Ishikawa (cell line): ENCODE data around the gene METRNL.
A peak's percentile ranks its signal among the peaks of the same experiment; 100 is the strongest.

Experiments used
- CEBPB ChIP-seq: IDR thresholded peaks from 2 replicates; pipeline ENCODE4 v1.6.1; 2012
- CREB1 ChIP-seq: IDR thresholded peaks from 2 replicates; pipeline ENCODE4 v1.6.1; 2012; ENCODE audit warnings: low read depth
- EGR1 ChIP-seq: IDR thresholded peaks from 2 replicates; pipeline ENCODE4 v1.6.1; 2012
- EP300 ChIP-seq: IDR thresholded peaks from 2 replicates; pipeline ENCODE4 v1.6.1; 2012; ENCODE audit warnings: borderline replicate concordance
- FOXM1 ChIP-seq: IDR thresholded peaks from 2 replicates; pipeline ENCODE4 v1.6.1; 2012; ENCODE audit warnings: low read depth, borderline replicate concordance
- NFIC ChIP-seq: IDR thresholded peaks from 2 replicates; pipeline ENCODE4 v1.6.1; 2012
- RAD21 ChIP-seq: IDR thresholded peaks from 2 replicates; pipeline ENCODE4 v1.6.1; 2012; ENCODE audit warnings: low read depth
- TAF1 ChIP-seq: IDR thresholded peaks from 2 replicates; pipeline ENCODE4 v1.6.1; 2012; ENCODE audit warnings: low read depth, mild to moderate bottlenecking
- TCF12 ChIP-seq: IDR thresholded peaks from 2 replicates; pipeline ENCODE4 v1.6.1; 2012; ENCODE audit warnings: low read depth
- TEAD4 ChIP-seq: IDR thresholded peaks from 2 replicates; pipeline ENCODE4 v1.6.1; 2012
- YY1 ChIP-seq: IDR thresholded peaks from 2 replicates; pipeline ENCODE4 v1.6.1; 2012; ENCODE audit warnings: low read depth
- ZBTB7A ChIP-seq: IDR thresholded peaks from 2 replicates; pipeline ENCODE4 v1.6.1; 2012; ENCODE audit warnings: low read depth
- TF ChIP-seq, protein P1 (sequence below): IDR thresholded peaks from 2 replicates; pipeline ENCODE4 v1.6.1; 2012
- TF ChIP-seq, protein P2 (sequence below): IDR thresholded peaks from 2 replicates; pipeline ENCODE4 v1.6.1; 2012
- TF ChIP-seq, protein P3 (sequence below): IDR thresholded peaks from 2 replicates; pipeline ENCODE4 v1.6.1; 2012; ENCODE audit warnings: low read depth, mild to moderate bottlenecking

The METRNL gene

DNA sequence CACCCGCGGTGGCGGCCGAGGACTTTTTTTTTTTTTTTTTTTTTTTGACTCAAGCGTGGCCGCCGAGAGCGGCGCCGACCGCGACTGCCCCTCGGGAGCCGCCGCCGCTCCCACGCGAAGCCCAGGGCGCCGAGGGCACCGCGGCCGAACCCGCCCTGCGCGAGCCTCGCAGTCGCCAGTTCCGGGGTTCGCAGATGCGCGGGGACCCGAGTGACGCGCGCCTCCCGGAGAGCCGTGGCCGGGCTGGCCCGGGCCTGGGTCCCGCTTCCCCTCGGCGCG is 1.1 kb downstream of the METRNL start:
- TF ChIP-seq RAD21 (no peak), ZBTB7A (no peak), EGR1 (no peak), TEAD4 (no peak), YY1 (no peak), CEBPB (no peak), TAF1 (no peak), FOXM1 (no peak), NFIC (no peak), EP300 (no peak), TCF12 (no peak), CREB1 (no peak)
- TF ChIP-seq, protein P1, sequence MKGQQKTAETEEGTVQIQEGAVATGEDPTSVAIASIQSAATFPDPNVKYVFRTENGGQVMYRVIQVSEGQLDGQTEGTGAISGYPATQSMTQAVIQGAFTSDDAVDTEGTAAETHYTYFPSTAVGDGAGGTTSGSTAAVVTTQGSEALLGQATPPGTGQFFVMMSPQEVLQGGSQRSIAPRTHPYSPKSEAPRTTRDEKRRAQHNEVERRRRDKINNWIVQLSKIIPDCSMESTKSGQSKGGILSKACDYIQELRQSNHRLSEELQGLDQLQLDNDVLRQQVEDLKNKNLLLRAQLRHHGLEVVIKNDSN = no peak
- TF ChIP-seq, protein P2, sequence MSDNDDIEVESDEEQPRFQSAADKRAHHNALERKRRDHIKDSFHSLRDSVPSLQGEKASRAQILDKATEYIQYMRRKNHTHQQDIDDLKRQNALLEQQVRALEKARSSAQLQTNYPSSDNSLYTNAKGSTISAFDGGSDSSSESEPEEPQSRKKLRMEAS = no peak; the same call in 1 of the 2 replicates
- TF ChIP-seq, protein P3, sequence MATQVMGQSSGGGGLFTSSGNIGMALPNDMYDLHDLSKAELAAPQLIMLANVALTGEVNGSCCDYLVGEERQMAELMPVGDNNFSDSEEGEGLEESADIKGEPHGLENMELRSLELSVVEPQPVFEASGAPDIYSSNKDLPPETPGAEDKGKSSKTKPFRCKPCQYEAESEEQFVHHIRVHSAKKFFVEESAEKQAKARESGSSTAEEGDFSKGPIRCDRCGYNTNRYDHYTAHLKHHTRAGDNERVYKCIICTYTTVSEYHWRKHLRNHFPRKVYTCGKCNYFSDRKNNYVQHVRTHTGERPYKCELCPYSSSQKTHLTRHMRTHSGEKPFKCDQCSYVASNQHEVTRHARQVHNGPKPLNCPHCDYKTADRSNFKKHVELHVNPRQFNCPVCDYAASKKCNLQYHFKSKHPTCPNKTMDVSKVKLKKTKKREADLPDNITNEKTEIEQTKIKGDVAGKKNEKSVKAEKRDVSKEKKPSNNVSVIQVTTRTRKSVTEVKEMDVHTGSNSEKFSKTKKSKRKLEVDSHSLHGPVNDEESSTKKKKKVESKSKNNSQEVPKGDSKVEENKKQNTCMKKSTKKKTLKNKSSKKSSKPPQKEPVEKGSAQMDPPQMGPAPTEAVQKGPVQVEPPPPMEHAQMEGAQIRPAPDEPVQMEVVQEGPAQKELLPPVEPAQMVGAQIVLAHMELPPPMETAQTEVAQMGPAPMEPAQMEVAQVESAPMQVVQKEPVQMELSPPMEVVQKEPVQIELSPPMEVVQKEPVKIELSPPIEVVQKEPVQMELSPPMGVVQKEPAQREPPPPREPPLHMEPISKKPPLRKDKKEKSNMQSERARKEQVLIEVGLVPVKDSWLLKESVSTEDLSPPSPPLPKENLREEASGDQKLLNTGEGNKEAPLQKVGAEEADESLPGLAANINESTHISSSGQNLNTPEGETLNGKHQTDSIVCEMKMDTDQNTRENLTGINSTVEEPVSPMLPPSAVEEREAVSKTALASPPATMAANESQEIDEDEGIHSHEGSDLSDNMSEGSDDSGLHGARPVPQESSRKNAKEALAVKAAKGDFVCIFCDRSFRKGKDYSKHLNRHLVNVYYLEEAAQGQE = no peak

DNA sequence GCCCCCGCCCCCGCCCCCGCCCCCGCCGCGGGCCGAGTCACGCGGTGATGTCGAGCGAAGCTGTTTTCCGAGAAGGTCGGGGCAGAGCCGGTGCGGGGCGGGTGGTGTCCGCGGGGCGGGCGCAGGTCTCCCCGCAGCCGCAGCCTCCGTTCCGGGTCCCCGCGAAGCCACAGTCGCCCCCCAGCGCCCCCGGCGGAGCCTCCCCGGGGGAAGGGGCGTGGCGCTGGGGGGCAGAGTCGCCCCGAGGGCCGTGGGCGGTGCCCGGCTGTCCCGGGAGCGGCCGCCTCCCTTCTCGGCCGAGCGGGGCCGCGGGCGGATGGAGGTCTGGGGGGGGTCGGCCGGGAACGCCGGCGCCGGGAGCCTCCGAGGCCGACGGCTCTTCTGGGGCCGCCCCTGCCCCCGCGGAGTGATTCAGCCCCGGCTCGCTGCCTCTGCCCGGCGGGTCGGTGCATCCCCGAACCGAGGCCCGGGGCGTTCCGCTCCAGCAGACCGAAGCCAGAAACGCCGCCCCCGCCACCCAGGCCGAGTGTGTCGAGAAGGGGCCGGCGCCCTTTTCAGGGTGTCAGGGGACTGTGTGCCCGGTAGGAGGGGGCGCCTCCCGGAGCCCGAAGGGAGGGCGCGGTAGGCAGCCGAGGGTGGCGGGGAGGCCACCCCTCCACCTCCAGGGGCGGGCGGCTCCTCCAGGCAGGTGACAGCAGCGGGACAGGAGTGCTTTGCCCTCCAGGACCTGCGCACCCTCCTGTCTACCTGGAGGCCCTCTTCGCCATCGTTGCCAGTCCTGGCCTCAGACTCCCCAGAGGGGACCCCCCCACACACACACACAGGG is 1.7 kb downstream of the METRNL start:
- TF ChIP-seq ZBTB7A (peak; percentile 16; the same call in 1 of the 2 replicates), FOXM1 (no peak)
- TF ChIP-seq, protein P1 = no peak

DNA sequence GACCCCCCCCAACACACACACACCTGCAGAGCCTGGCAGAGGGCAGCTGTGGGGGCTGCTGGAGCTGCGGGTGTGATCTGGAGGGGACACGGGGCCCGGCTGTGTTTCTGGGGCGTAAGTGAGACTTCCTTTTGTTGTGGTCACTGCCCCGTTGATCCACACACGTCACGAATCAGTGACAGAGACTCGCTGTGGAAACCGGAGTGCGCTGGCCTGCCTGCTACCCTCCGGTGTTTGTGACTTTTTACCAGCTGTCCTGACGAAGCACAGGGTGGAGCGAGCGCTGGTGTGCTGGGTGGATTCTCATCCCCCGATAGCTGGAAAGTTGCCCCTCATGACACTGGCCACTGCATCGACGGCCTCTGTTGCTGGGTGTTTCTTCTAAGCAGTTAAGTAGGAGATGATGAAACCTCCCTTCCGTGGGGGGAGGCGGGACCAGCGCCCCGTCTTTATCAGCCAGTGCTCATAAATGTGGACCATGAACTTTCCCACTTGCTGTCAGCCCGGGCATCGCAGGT is 2.3 kb downstream of the METRNL start:
- TF ChIP-seq, protein P3 = no peak
- TF ChIP-seq, protein P2 = no peak
- TF ChIP-seq TEAD4 (no peak), NFIC (no peak), CREB1 (no peak), ZBTB7A (no peak), CEBPB (no peak), RAD21 (no peak), FOXM1 (no peak), TCF12 (no peak), YY1 (no peak), EGR1 (no peak), EP300 (no peak), TAF1 (no peak)
- TF ChIP-seq, protein P1 = no peak

DNA sequence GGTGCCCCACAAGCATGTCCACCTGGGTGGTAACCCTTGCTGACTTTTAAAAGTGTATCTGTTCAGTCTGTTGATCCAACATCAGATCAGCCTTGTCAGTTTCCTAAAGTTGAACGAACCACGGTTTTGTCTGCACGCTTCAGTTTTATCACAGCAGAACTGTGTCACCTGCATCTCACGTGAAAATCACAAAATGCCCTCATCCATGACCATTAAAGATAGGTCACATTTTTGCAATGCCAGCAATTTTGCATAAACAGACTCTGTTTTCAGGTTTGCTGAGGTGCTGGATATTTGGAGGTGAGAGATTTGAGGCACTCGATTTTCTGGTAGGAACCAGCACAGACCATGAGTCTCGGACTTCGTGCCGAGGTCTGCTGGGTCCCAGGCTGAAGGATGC is 3.0 kb downstream of the METRNL start:
- TF ChIP-seq YY1 (no peak), CREB1 (no peak), TEAD4 (no peak), TCF12 (no peak), TAF1 (no peak), CEBPB (no peak), NFIC (no peak), EP300 (no peak), ZBTB7A (no peak), FOXM1 (no peak), EGR1 (no peak)
- TF ChIP-seq, protein P2 = no peak
- TF ChIP-seq, protein P1 = no peak
